SK-N-MC (cell line): Measurements from ENCODE around the gene SMCO3.

Experiments
- EZH2 ChIP-seq: fragments of 200-600 bp; sonication (generic); IDR thresholded peaks from one replicate; pipeline ENCODE4 v1.6.1; 2017; ENCODE audit warnings: antibody characterized with exemption
- FOXP2 ChIP-seq: optimal IDR thresholded peaks from 2 replicates; pipeline ENCODE3; 2011; ENCODE audit warnings: mild to moderate bottlenecking, moderate library complexity; ENCODE audit not compliant: insufficient read depth; ENCODE audit errors: extremely low read length, control extremely low read depth
- POLR2AphosphoS5 ChIP-seq: IDR thresholded peaks from 2 replicates; pipeline ENCODE4 v1.6.1; 2012; ENCODE audit warnings: mild to moderate bottlenecking, low read depth, low read length, borderline replicate concordance

DNA sequence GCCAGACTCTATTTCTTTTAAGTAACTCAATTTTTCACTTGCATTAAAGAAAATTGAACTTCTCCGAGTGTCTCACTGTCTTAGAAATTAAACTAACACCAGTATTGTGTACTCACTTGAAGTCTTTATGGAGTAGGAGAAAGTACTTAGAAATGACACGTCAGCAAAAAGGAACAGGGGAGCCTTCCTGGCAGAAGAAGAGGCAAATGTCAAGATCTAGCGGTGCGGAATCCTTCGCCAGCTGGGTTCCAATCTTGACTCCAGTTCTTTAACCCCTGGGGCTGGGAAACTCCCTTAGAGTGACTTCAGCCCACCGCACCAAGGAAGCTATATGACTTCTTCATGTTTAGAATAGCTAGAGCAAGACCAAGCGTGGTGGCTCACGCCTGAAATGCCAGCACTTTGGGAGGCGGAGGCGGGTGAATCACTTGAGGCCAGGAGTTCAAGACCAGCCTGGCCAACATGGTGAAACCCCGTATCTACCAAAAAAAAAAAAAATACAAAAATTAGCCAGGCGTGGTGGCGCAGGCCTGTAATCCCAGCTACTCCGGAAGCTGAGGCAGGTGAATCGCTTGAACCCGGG, 45.1 kb downstream of the SMCO3 start:
- TF ChIP-seq FOXP2 (no peak), POLR2AphosphoS5 (no peak), EZH2 (no peak)
